Measurements from ENCODE around the gene UTP11.
"Not testable (repeated sequence)": the region's sequence is repeated elsewhere in the genome, so short reads cannot be mapped to it uniquely, and the experiment has no call there.

Gene UTP11

DNA sequence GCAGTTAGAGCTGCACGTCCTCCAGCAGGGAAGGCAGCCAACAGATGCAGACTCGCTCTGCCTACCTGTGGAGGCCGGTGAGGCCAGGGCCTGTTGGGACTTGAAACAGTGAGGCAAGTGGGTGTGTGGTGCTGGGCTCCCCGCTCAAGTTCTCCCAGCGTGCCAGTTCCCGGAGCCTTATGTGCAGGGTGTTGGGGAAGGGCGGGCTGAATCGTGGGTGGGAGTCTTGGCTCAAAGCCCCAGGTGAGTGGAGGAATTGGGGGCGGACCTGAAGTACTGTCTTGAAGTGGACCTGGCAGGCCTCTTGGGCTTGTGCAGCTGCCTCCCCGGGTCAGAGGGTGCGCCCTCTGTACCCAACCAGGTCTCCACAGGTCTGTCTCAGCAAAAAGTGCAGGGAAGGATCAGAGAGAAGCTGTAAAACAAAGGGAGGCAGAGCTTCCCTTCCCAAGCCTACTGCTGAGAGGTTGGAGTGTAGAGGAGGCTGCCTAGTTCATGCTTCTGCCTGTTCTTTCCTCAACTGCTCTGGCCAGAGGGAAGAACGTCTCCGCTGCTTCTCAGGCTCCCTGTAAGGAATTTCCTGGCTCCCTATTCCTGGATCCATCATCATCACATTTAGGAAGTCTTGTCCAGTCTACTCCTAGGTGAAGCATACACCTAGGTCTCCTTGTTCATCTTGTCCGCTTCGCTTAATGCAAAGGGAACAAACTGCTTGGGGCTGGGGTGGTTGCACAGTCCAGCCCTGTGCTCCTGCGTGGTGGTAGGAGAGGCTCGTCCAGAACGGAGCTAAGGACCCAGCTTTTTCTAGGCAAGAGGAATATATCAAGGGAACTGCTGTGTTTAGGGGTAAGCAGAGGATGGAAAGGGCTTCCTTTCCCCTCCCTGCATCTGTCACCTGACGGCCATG lies 14.9 kb downstream of the UTP11 start:
- DNase-seq, result peak in 1 of 58 donors; percentile 32

DNA sequence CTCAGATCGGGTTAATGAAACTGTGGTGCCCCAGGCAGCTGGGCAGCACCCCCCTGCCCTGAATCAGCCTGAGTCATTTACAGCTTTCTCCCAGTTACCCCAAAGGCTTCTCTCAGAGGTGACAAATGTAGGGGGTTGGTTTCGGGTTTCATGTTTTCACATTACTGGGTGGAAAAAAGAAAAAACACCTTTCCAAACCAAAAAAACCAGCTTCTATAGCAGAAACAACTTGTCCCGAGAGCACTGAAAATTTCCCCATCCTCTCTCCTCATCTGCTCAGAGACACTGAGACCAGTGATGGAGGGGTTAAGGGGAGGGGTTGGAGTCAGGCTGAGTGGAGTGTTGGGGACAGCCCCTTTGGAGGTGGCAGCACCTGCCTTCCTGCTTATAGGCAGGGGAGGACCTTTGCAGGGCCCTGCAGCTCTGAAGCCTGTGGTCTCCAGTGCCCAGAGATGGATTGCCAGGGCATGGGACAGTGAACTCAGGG lies 15.6 kb downstream of the UTP11 start:
- no peak for DNase-seq

DNA sequence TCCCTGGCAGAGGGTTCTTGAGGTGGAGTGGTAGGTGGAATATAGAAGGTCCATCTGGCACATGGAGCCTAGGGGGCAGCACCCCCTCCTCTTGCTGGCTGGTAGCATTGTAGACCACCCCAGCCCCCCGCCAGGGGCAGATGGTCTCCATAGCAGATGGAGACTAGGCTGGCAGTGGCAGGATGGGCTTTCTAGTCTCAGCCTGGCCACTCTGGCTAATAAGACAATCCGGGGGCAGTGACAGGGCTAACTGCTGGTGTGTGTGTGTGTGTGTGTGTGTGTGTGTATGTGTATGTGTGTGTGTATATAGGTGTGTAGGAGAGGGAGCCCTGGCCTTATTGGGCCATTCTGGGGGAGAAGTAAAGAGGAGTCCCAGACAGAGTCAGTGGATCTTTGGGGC lies 16.1 kb downstream of the UTP11 start:
- DNase-seq, result no peak

DNA sequence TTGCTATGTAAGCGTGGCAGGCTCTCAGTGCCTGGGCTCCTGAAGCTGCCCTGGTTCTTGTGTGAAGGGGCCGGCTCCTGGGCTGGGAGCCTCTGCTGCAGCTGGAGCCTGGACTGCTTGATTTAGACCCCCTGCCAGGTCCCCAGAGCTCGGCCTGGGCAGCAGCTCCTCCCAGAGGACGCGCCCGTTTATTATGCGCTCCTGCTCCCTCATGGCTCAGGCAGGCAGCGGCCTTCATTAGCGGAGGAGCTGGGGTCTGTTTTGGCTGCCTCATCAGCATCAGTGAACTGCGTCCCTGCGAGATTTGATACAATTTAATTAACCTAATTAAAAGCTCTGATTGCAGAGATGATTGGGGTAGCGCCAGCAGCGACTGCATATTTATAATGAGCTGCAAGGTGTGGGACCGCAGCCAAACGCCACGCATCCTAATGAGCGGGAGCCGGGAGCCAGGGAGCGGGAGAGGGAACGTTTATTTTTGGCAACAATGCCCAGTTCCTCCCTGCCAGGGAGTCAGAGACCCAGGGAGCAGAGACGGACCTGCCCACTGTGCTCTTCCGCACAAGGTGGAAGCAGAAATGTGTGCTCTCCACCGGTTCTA lies 16.6 kb downstream of the UTP11 start:
- peak in 14 of 58 donors; percentile 26 to 75 (median 52) for DNase-seq

DNA sequence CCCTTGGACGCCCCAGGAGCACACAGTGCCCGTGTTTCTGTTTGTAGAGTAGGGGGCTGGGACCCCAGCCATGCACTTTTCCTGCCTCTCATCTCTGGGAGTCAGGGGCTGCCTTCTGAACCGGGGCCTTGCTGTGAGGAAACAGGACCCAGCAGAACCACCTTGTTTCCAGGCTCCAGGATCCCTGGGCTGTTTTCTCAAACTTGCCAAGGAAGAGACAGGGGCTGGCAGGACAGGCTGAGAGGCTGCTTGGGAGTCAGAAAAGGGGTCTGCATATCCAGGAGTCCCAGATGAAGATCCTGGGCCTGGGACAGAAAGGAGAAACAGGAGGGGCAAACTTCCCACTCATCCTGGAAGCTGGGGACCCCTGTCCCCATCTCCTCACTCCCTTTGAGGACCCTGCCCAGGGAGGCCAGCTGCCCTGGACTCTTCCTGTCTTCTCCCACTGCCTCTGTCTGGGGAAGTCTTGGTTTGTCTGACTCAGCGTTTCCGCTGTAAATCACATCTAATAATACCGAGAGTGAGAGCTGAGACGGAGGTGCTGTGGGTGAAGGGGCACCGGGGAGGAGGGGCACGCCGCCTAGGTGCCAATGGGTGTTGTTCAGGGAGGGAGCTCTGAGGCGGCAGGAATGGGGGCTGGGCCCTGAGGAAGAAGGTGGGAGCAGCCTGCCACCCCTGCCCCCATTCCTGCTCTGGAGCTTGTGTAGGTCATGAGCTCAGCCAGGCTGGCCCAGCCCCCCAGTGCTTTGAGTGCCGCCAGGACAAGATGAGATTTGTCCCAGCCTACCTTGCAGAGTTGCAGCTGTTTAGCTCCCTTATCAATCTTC lies 17.4 kb downstream of the UTP11 start:
- DNase-seq, result peak in 1 of 58 donors; percentile 14

DNA sequence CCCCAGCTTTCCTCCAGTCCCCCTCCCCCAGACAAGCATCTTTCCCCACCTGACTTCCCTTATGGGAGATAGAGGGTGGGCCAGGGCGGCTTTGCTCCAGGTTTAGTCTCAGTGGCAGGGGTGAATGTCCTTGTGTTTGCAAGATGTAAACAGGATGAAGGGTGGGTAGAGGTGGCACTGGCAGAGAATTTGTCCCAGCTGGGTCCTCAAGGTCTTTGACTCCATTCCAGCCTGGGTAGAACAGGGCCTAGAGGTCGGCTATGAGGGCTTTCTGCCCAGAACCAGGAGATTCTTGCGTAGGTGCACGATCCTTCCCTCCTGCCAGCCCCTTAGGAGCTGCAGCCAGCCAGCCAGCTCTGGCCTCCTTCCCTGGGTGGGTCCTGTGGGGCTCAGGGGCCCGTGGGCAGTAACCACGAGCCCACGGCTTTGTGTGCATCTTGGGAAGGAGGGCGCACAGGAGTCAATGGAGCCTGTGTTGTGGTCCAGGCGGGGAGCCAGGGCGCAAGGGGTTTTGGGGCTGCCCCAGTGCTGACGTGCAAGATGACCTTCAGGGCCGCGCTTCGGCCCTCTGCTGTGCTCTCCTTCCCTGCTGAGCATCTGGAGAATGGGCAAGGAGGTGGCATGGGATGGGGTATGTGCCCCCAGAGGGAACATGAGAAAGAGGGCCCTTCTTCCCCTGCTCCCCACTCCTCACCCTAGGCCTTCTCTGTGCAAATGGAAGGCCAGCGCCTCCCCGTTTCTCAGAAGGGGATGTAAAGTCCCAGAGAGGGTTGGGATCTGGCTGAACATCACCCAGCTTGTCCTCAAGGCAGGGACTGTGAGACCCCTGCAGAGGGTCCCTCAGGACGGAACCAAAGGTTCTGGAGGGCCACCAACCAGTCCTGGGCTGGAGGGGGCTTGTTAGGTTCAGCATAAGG lies 18.3 kb downstream of the UTP11 start:
- DNase-seq, result no peak

DNA sequence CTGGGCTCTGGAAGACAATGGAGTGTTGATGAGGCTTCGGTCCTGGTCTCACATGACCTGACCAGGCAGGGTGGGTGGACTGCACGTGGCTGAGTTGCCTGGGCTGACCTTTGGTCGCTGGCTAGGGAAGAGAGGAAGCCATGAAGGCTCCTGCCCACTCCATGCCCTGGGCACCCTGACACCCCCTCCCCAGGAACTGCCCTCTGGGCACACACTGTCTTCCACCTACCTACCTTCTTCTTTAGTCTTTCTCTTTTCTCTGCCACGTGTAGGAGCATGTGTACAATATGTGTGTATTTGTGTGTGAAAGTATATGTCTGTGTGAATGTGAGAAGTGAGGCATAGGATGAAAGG lies 19.0 kb downstream of the UTP11 start:
- no peak for DNase-seq

DNA sequence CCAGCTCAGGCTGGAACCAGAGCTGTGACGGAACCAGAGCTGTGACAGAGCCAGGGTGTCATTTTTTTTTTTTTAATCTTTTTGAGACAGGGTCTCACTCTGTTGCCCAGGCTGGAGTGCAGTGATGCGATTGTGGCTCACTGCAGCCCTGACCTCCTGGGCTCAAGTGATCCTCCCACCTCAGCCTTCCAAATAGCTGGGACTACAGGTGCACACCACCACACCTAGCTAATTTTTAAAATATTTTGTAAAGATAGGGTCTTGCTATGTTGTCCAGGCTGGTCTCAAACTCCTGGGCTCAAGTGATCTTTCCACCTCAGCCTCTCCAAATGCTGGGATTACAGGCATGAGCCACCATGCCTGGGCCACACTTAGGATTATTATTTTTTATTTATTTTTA lies 20.5 kb downstream of the UTP11 start:
- DNase-seq, result not testable (repeated sequence)

DNA sequence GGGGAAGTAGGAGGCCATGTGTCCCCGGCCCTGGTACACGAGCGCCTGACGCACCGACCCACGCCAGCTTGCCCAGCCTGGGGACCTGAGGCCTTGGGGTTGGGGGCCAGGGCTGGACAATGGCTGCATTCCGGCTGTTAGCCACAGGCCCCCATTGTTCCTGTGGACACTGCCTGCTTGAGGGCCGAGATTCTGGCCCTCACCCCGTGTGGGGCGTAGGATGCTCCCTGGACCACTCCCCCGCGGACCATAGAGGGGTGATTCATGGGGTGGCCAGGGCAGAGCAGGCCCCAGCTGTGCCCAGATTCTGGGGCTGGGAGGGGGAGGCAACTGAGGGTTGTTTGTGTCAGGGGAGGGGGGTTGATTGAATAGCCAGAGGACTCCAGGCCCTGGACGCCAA lies 22.3 kb downstream of the UTP11 start:
- DNase-seq, result no peak

DNA sequence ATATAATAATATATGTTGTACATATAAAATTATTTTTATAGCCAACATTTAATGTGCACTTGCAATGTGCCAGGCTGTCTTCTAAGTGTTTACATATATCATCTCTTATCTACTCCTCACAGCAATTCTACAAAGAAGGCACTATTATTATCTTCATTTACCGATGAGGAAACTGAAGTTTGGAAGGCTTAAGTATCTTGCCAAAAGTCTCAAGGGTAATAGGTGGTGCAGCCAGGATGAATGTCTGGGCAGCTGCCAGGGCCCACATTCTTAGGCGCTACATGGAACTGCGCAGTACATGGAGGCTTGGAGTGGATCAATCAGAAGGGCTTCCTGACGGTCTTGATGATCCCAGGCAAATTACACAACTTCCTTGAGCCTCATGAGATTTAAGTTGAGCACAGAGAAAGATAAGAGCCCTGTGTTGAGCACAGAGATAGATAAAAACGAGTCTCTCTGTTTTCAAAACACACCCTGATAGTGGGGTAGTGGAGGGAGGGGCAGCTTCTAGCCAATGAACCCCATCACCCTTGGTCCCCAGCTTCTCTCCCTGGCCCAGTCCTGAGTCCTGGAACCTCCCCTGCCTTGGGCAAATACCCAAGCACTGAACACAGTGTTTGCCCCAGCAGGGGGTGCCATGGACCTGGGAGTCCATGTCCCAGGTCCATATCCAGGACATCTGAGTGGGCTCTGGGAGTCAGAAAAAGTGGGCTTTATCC lies 24.8 kb downstream of the UTP11 start:
- DNase-seq, result no peak

DNA sequence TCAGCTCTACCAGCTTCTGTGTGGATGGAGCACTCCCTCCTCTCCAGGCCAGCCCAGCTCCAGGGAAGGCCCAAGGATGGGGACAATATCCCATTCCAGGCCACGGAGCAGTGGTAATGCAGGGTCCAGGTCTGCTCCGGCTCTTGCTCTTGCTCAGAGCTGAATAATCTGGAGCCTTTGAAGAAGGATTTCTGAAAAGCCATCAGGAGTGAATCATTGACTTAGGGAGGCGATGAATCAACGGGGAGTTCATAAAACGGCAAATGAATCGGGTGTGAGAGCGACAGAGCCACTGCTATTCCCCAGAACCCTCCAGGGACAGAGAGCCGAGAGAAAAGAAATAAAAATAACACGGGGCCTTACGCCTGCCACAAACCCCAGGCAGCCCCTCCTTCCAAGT lies 26.3 kb downstream of the UTP11 start:
- no peak for DNase-seq

DNA sequence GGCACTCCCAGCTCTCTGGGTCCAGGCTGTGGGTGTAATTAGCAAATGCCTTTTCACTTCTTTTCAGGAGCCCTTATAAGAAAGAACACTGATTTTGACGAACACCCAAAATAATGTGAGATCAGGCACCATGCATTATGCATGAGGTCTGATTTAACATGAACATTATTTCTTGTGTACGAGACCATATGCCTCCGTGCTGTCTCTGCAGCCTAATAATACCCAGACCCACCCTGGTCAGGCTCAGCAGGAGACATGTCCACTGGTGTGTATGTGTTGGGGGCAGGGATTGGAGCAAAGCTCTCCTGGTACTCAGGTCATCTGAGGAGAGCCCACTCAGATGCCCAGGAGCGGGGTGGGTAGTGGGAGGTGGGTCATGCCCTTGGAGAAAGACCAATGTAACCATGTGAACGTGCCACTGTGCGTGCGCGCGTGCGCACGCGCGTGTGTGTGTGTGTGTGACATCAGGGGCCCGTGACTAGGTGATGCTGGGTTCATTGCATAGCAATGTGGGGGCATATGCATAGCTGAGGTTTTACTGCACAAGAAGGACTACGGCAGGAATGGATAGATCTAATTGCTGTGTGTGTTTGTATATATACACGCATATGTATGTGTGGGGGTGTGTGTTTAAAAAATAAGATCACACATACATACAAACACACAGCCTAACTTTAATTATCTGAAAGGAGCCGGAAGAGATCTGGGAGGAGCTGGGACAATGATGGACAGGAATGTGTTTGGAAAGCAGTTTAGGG lies 27.0 kb downstream of the UTP11 start:
- DNase-seq, result no peak

DNA sequence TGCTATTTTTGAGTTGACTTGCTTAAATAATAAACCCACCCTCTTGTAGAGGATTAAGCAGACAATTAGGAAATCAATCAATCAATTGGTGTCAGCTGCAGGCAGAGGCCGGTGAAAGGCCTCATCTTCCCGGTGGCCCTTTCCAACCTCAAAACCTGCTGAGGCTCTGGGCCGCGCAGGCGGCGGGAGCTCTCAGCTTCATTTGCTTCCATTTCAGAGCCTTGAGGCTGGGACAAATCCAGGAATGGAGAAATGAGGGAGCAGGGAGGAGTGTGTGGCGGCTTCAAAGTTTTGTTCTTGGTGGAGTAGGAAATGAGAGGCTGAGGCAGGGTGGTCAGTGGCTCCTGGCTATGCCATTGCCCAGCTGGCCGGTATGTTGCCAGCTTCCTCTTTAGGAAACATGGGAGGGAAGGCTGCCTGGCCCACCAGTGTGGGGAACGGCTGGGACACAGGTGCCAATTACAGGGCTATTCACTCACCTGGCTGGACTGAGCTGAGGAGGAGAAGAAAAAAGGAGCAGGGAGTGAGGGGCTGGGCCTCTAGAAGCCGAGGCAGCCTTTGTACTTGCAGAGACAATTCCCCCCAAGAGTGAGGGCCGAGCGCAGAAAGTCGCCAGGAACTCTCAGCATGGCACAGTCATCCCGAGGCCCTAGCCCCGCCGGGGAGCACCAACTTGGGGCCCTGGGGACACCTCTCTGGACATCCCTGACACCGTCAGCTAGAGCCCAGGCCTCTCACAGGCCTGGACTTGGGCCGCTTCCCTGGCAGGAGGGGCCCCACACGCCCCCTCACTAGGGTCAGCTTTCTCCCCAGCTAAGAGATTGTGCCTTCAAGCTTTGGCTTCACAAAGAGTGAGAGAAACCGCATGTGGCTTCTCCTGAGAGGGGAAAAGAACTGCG lies 29.7 kb downstream of the UTP11 start:
- no peak for DNase-seq

DNA sequence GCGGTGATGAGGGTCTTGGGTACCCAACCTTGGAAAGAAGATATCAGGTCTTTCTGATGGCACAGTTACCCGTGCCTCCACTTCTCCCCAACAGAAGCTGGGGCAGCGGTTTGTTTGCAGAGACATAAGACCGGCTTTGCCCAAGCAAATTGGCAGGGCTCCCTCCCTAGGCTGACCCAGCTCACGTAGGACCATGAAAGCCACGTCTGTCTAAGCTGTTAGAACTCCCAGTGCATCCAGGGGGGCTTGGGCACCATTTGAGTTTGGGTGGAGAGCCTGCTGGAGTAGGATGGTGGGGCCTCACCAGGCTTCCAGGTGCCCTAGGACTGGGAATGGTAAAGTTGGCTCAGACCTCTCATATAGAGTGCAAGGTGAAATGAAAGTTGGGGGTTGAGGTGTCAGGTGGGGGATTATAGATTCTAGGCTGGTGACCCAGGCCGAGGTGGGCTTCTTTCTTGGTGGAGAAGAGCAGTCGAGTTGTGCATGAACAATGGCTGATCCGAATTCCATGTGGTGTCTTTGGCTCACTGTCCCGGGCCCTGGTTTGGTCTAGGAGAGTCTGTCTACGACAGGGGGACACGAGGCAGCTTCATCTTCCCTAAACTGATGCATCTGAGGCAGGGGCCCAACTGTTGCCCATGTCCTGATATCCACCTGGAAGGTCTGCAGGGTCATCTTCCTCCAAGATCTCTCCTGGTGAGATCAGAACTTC lies 30.7 kb downstream of the UTP11 start:
- no peak for DNase-seq

DNA sequence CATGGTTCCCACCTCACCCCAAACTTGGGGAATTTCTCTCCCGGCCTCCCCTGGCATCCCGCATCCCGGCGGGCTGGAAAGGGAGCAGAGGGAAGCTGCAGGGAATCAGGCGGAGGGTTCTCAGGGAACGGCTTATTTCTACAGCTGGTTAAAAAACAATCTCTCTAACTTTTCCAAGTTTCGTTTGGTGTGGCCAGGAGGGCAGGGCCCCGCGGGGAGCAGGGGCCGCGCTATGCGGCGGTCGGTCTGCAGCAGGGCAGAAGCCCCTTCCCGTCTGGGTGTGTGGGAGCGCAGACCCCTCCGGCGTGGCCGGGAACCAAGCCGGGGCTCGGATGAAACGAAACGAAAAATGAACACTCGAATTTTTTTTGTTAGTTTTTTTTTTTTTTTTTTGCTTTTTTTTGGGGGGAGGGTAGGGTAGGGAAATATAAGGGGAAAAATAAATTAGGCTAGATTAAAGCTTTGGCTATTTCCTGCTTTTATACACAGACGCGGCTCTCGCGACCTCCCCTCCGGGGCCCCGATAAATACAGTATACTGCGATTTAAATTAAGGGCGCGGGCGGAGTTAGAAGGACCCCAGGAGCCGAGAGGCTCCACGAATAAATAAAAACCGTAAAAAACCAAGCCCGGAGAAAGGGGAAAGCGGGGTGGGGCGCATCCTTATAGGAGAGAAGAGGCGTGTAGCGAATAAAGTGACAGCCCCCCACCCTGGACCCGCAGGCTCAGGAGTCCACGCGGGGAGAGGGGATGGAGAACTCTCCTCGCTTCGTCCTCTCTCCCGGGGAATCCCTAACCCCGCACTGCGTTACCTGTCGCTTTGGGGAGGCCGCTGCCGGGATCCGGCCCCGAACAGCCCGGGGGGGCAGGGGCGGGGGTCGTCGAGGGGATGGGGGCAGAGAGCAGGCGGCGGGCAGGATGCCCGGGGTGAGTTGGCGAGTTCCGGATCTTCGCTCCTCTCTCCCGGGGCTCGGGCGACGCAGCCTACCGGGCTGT lies 32.0 kb downstream of the UTP11 start:
- no peak for DNase-seq

All from anterior cingulate cortex (tissue), 58 donors.